Endometrial microvascular endothelial cells (primary cell): ENCODE data around the gene MXD4. TPM values are rescaled to one million over a fixed set of nuclear protein-coding genes. Genes with fewer than 3 reads are reported as not detected.
"Not testable (repeated sequence)": the region's sequence is repeated elsewhere in the genome, so short reads cannot be mapped to it uniquely, and the experiment has no call there.

ENCODE experiments used
- in situ Hi-C: cut with HindIII; loops from 2 replicates; pipeline ENCODE4 v1.10.0; 2017; ENCODE audit warnings: low sequenced_read_pairs, low pct_unique_long_range_greater_than_20kb; ENCODE audit errors: inconsistent ontology term
- total RNA-seq: library from RNA; depleted of rRNA; stranded (reverse); fragments of >200 nt; gene quantifications from one replicate; pipeline ENCODE4 v1.2.3, GENCODE V29; 2015; ENCODE audit errors: inconsistent ontology term

Gene MXD4
- total RNA-seq, 1 donor from 2014 or later: 77.6 TPM

DNA sequence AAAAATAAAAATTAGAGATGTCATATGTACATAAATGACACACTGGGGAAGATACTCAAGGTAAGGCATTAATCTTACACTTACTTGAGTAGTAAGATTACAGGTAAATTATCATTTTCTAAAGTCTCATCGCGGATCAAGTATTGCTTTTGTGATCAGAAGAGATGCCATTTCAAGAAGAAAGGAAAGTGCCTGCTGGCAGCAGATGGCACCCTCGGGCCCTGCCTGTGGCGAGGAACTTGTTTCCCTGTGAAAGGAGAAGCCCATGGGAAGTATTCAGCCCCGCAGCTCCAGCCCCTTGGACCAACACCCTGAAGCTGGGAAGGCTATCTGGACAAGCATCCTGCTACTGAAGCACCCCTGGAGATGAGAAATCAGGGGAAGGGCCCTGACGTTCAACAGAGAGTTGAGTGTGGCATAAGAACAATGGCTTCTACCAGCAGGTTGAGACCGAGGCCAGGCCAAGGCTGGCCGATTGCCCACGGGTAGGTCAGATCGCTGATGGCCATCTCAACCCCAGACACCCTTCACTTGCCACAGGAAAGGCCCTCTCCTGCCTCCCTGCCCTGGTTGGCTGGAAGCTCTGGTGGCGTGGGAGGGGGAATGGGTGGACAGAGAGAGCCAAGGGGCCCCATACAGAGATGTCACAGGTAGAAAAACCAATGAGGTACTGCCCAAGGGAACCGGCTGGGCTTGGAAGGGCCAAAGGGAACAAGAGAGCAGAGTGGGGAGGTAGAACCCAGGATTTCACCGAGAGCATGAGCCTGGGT is 18.8 kb upstream of the MXD4 start:
- in situ Hi-C loops: no loop called here

DNA sequence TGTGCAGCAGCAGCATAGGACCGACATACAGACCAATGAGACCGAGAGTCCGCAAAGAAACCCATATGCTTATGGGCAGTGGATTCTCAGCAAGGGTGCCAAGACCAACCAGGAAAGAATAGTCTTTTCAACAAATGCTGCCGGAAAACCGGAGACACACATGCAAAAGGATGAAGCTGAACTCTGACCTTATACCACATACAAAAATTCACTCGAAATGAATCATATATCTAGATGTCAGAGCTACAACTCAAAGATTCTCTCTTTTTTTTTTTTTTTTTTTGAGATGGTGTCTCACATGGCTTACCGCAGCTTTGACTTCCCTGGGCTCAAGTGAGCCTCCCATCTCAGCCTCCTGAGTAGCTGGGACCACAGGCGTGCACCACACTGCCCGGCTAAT is 16.0 kb upstream of the MXD4 start:
- in situ Hi-C loops: no loop called here

- in situ Hi-C loops: no loop called here
Measured at GRCh38 chr4:2276581-2277325, 14.8 kb upstream of the MXD4 start.

GRCh38 chr4:2275546-2276251 is 13.8 kb upstream of the MXD4 start:
- in situ Hi-C loops: no loop called here

GRCh38 chr4:2275044-2275397 is 13.1 kb upstream of the MXD4 start:
- in situ Hi-C loops: not testable (repeated sequence)

DNA sequence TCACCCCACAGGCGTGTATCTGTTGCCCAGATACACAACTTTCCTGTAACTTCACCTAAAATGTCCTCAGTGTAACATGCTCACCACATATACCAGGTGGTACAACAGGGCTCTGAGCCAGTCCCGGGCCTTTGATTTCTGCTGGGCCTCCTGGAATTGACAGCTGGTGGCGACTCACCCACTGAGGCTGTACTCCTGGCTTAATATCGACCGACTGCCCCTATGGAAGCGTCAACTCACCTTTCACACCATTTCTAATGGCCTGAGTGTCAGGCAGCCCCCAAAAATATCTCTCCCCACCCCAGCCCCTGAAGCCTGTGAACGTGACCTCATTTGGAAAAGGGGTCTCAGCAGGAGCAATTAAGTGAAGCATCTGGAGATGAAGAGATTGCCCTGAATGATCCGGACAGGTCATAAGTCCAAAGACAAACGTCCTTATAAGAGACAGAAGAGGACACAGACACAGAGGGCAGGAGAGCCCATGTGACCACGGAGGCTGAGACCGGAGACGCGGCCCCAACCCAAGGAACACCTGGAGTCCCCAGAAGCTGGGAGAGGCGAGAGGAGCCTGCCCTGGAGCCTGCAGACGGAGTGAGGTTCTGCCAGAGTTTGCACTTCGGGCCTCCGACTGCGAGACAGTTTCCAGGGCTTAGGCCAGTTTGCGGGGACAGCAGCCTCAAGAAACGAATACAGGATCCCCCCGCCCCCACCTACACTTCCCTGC is 12.6 kb upstream of the MXD4 start:
- in situ Hi-C loops: no loop called here

- in situ Hi-C loops: no loop called here
Measured at GRCh38 chr4:2273657-2274319, 11.9 kb upstream of the MXD4 start.

DNA sequence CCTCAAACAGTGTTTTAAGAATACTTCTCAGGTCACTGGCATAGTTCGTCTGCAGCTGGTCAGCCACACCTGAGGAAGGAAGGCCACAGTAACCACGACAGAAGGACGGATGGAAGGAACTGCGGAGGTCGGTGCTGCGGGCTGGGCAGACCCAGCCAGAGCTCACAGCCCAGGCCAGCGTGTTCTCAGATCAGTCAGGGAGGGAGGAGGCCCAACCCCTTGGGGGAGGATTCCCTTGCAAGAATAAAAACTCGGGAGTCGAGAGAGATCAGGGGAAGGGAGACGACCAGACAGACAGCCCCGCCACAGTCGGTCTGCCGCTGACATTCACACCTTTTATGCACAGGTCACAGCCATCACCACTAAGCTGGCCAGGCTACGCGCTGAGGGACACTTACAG is 11.3 kb upstream of the MXD4 start:
- in situ Hi-C loops: no loop called here

DNA sequence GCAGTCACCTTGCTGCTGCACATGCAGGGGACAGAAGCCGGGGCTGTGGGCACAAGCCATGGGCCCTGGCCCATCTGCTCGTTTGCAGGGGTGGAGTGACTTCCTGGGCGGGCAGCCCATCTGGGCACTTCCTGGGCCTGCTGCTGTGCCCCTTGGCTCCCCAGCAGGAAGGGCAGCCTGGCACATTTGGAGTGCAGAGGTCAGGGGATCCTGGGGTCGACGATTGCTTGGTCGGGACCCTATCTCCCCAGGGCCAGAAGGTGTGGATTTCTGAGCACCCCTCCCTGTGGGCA is 10.9 kb upstream of the MXD4 start:
- in situ Hi-C loops: no loop called here

DNA sequence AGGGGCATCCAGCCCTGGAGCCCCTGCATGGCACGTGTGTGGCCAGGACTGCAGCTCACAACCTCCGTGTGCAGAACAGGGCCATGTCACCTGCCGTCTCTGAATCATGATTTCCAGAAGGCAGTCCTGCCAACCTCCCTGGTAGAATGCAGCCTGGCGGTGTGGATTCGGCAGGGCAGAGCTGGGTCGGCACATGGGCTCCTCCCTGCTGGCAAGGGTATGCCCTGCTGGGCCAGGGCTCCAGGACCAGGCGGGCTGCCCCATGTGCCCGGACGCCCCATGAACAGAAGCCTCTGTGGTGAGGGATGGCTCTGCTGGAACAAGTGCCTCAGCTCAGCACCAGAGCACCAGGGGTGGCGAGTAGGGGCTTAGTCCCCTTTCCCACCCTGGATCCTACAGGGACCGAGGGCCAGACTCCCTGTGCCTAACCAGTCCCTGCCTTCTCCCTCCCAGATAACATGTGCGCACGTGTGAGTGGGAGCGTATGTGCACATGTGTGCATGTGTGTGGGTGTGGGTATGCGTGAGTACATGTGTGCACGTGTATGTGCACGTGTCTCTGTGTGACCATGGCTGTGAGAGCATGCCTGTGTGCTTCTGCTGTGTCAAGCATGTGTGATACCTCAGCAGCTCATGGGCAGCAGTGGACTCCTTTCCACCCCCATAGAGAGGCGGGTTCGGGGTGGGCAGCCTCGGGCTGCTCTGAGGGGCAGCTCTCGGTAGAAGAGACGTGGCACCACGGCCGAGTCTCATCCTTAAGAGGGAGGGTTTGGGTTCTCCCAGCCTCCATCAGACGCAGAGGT is 10.3 kb upstream of the MXD4 start:
- in situ Hi-C loops: no loop called here

DNA sequence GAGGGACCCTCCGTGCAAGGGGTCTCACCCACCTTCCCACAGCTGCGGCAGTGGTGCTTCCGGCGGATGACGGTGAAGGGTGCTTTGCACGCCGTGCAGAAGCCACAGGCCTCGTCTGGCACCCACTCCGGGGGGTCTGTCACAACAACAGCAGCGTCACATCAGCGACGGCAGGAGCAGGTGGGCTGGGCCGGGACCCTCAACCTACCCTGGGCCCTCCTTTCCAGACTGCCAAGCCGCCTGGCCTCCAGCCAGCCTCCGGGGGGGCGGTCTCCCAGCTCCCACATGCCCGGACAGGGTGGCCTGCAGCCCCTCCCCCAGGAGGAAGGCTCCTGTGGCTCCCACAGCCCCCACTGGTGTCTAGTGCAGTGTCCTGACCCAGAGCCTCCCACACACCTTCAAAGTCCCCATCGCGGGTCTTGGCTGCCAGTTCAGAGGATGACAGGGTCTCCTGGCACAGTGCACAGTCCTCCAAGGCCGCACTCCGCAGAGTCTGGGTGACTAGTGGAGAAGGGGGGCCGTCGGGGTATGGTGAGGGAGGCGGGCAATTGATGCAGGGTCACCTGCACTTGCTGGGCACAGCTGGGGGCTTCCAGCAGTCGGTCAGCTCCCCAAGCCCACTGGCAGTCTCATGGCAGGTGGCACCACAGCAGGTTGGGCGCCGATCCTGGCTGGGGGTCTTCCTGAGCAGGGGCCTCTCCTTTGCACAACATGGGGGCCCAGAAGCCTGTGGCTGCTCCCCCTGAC is 9.5 kb upstream of the MXD4 start:
- in situ Hi-C loops: no loop called here

DNA sequence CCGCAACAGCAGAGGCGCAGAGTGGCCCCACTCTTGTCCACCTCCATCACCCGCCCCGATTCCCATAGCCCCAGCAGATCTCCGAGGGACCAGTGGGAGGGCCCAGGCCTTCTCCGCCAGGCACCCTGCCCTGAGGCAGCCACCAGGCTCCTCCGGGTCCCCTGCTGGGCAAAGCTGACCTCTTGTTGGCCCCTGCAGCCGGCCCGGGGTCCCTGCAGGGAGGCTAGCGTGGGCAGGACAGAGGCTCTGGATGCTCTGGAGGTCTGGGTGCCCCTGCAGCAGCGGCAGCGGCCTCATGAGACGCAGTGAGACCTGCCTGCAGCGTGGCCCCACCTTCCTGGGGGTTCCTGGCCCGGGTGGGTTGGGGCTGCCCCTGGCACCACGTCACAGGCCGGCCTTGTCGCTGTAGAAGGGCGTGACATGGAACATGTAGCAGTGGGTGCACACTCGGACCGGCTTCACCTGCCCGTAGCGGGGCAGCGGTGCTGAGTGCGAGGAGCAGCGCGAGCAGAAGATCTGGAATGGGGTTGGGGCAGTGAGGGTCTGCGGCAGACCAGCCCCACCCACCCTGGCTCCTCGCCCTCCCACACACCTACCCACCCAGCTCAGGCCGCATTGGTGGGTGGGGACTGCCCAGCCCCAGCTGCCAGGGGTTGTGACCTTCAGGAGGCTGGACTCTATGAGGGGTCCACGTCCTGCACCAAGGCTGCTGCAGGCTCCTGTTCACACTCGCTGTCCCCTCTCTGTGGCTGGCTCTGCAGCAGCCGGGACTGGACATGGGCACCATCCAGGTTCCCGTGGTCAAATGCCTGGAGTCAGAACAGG is 8.6 kb upstream of the MXD4 start:
- in situ Hi-C loops: no loop called here

DNA sequence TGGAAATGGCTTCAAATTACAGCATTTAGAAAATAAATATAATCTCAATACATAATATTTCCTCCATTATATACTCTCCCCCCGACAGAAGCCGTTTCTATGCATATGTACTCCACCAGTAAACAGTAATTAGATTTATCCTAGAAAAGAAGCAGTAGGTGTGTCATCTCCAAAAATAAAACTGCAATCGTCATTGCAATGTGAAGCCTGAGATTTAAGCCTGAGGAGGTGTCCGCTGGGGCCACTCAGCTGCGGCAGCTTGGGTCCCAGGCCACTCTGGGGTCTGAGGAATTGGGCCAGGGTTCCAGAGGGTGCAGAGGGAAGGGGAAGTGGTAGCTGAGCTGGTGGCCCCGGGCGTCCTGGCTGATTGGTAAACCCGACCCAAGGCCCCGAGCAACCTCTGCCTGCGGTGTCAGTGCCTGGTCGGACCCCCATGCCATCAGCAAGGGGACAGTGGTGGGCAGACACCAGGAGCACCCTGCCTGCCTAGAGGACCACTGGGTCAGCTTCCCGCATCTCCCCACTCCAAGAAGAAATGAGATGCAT is 7.8 kb upstream of the MXD4 start:
- in situ Hi-C loops: no loop called here

GRCh38 chr4:2269206-2269531 is 7.3 kb upstream of the MXD4 start:
- in situ Hi-C loops: no loop called here

- in situ Hi-C loops: no loop called here
Measured at GRCh38 chr4:2268357-2269205, 6.7 kb upstream of the MXD4 start.

GRCh38 chr4:2267841-2268240 is 5.9 kb upstream of the MXD4 start:
- in situ Hi-C loops: no loop called here
